OCI-LY3 (cell line): ENCODE measurements around the gene SERPINB12.

Experiments
- H2AFZ ChIP-seq: fragments of 200-600, 300-600 bp; shearing (Covaris generic); 2 replicates; pipeline ENCODE4 v1.6.0; 2014; ENCODE audit warnings: antibody characterized with exemption, low read depth, low read length
- H3K27ac ChIP-seq: fragments of 200-600, 300-600 bp; sonication (generic); 2 replicates; pipeline ENCODE4 v1.5.1; 2014; ENCODE audit warnings: mild to moderate bottlenecking, low read length, moderate library complexity, mixed read lengths
- H3K27me3 ChIP-seq: fragments of 200-600, 300-600 bp; sonication (generic); 2 replicates; pipeline ENCODE4 v1.6.1; 2014; ENCODE audit warnings: low read depth, low read length, mixed read lengths
- H3K36me3 ChIP-seq: fragments of 200-600, 300-600 bp; sonication (generic); replicated peaks from 2 replicates; pipeline ENCODE3; 2014; ENCODE audit warnings: low read depth, low read length, mixed read lengths
- H3K4me1 ChIP-seq: fragments of 300-600, 200-600 bp; sonication (generic); 2 replicates; pipeline ENCODE4 v1.6.1; 2014; ENCODE audit warnings: low read length, mixed read lengths
- H3K4me2 ChIP-seq: fragments of 200-600, 300-600 bp; sonication (generic); 2 replicates; pipeline ENCODE4 v1.6.1; 2014; ENCODE audit warnings: low read length, mixed read lengths
- H3K4me3 ChIP-seq: fragments of 300-600, 200-600 bp; sonication (generic); 2 replicates; pipeline ENCODE4 v1.5.1; 2014; ENCODE audit warnings: antibody characterized with exemption, mild to moderate bottlenecking, low read length, moderate library complexity
- H3K79me2 ChIP-seq: fragments of 300-600, 200-600 bp; shearing (Covaris generic); 2 replicates; pipeline ENCODE4 v1.6.1; 2014; ENCODE audit warnings: mild to moderate bottlenecking, low read length, mixed read lengths
- H3K9ac ChIP-seq: fragments of 300-600, 200-600 bp; shearing (Covaris generic); 2 replicates; pipeline ENCODE4 v1.6.0; 2014; ENCODE audit warnings: mild to moderate bottlenecking, low read length, moderate library complexity
- H3K9me3 ChIP-seq: fragments of 200-600, 300-600 bp; shearing (Covaris generic); 2 replicates; pipeline ENCODE4 v1.6.1; 2014; ENCODE audit warnings: low read length, mixed read lengths; ENCODE audit not compliant: insufficient read depth
- H4K20me1 ChIP-seq: fragments of 200-600, 300-600 bp; sonication (generic); 2 replicates; pipeline ENCODE4 v1.6.1; 2016; ENCODE audit warnings: low read length, mixed read lengths; ENCODE audit not compliant: insufficient read depth
- CTCF ChIP-seq: fragments of 200-600, 300-600 bp; sonication (generic); IDR thresholded peaks from 2 replicates; pipeline ENCODE4 v1.5.1; 2014; ENCODE audit warnings: antibody characterized with exemption, low read length, low read depth
- EZH2phosphoT487 ChIP-seq: fragments of 200-600 bp; shearing (Covaris generic); IDR thresholded peaks from 2 replicates; pipeline ENCODE4 v1.6.1; 2018; ENCODE audit warnings: antibody characterized with exemption, mixed run types, low read depth

Gene SERPINB12

GRCh38 chr18:63520053-63520685, 22.0 kb upstream of the SERPINB12 start:
- peaks cover 26% of the 10 kb centered on the region; the same call in 1 of the 2 replicates for H3K27me3 ChIP-seq
- H3K4me2 ChIP-seq = no peak overlapping the region
- H3K9ac ChIP-seq = no peak overlapping the region
- no peaks in the 10 kb centered on the region for H4K20me1 ChIP-seq
- TF ChIP-seq EZH2phosphoT487 = no peak
- no peak for TF ChIP-seq CTCF
- H3K27ac ChIP-seq = no peak overlapping the region
- no peaks in the 10 kb centered on the region for H3K9me3 ChIP-seq
- no peaks in the 10 kb centered on the region for H3K36me3 ChIP-seq
- no peak overlapping the region for H2AFZ ChIP-seq
- peaks cover 12% of the 10 kb centered on the region for H3K4me1 ChIP-seq
- H3K4me3 ChIP-seq = no peak overlapping the region
- H3K79me2 ChIP-seq = no peaks in the 10 kb centered on the region

GRCh38 chr18:63523660-63524059, 18.5 kb upstream of the SERPINB12 start:
- peaks cover 8% of the 10 kb centered on the region for H3K4me1 ChIP-seq
- no peaks in the 10 kb centered on the region for H4K20me1 ChIP-seq
- H3K27ac ChIP-seq = no peak overlapping the region
- TF ChIP-seq EZH2phosphoT487 (no peak), CTCF (no peak; the same call in 1 of the 2 replicates)
- H3K9ac ChIP-seq = no peak overlapping the region
- peaks cover 26% of the 10 kb centered on the region; the same call in 1 of the 2 replicates for H3K27me3 ChIP-seq
- no peak overlapping the region for H2AFZ ChIP-seq
- H3K36me3 ChIP-seq = no peaks in the 10 kb centered on the region
- H3K9me3 ChIP-seq = peaks cover 4% of the 10 kb centered on the region; the same call in 1 of the 2 replicates
- H3K79me2 ChIP-seq = no peaks in the 10 kb centered on the region
- H3K4me3 ChIP-seq = no peak overlapping the region
- H3K4me2 ChIP-seq = peak overlapping the region; percentile 28

GRCh38 chr18:63527251-63527650, 14.9 kb upstream of the SERPINB12 start:
- H3K4me3 ChIP-seq = no peak overlapping the region
- peaks cover 4% of the 10 kb centered on the region; the same call in 1 of the 2 replicates for H3K9me3 ChIP-seq
- H3K79me2 ChIP-seq = no peaks in the 10 kb centered on the region
- TF ChIP-seq CTCF (no peak), EZH2phosphoT487 (no peak)
- peaks cover 8% of the 10 kb centered on the region for H3K4me1 ChIP-seq
- H3K27ac ChIP-seq = no peak overlapping the region
- no peaks in the 10 kb centered on the region for H3K36me3 ChIP-seq
- H3K27me3 ChIP-seq = peaks cover 12% of the 10 kb centered on the region; the same call in 1 of the 2 replicates
- H2AFZ ChIP-seq = no peak overlapping the region
- no peak overlapping the region for H3K4me2 ChIP-seq
- no peak overlapping the region for H3K9ac ChIP-seq
- H4K20me1 ChIP-seq = no peaks in the 10 kb centered on the region

- H3K27me3 ChIP-seq = no peaks in the 10 kb centered on the region
- H3K4me1 ChIP-seq = no peaks in the 10 kb centered on the region
- no peak for TF ChIP-seq EZH2phosphoT487
- no peak for TF ChIP-seq CTCF
- H2AFZ ChIP-seq = no peak overlapping the region
- no peak overlapping the region for H3K4me2 ChIP-seq
- H3K79me2 ChIP-seq = no peaks in the 10 kb centered on the region
- no peaks in the 10 kb centered on the region for H3K36me3 ChIP-seq
- no peak overlapping the region for H3K4me3 ChIP-seq
- no peaks in the 10 kb centered on the region for H4K20me1 ChIP-seq
- no peak overlapping the region for H3K27ac ChIP-seq
- H3K9ac ChIP-seq = no peak overlapping the region
- peaks cover 4% of the 10 kb centered on the region; the same call in 1 of the 2 replicates for H3K9me3 ChIP-seq
These were observed 13.2 kb upstream of the SERPINB12 start for GRCh38 chr18:63528863-63529492.
